GM12878 (cell line): Measurements from ENCODE around the gene TMC4. TPM values are rescaled to one million over a fixed set of nuclear protein-coding genes. Genes with fewer than 3 reads are reported as not detected.

ENCODE experiments used
- ATAC-seq: fragments of 200-7000 bp; cut with Tn5 transposase; 3 replicates; pipeline ENCODE4 v1.9.1; 2020; ENCODE audit warnings: mild to moderate bottlenecking, moderate library complexity
- BruUV-seq: library from RNA; stranded (reverse); fragments of 400-500 nt; replicated peaks from 2 replicates; lab custom pipeline; 2021; lab: Mats Ljungman, UMichigan
- CTCF ChIA-PET: fragments of 300-600 bp; sonication (Branson Sonifier 250); formaldehyde crosslinking; extraction: SDS; loops from one replicate; lab custom pipeline; 2021; ENCODE audit warnings: inconsistent platforms; lab: Yijun Ruan, JAX
- POLR2A ChIA-PET: fragments of 350-600 bp; formaldehyde crosslinking; extraction: SDS; loops from one replicate; lab custom pipeline; 2021; ENCODE audit warnings: inconsistent platforms; lab: Charles Lee
- RAD21 ChIA-PET: fragments of 300-600 bp; sonication (Branson Sonifier 250); formaldehyde crosslinking; loops from one replicate; lab custom pipeline; 2023; ENCODE audit warnings: antibody characterized with exemption; ENCODE audit not compliant: unreplicated experiment; lab: Charles Lee
- SMC1A ChIA-PET: fragments of 300-600 bp; sonication (Branson Sonifier 250); formaldehyde crosslinking; loops from one replicate; lab custom pipeline; 2023; ENCODE audit not compliant: unreplicated experiment, uncharacterized antibody; lab: Charles Lee
- DNase-seq: peaks from one replicate; pipeline ENCODE4 v3.0.0-alpha.2; 2011; ENCODE audit warnings: low read depth, low spot score
- FAIRE-seq: peaks from 3 replicates; lab custom pipeline; 2011; peaks lifted over from hg19 to GRCh38; lab: Jason Lieb, UNC
- H2AFZ ChIP-seq: 2 replicates; pipeline ENCODE4 v1.6.0; 2011; ENCODE audit warnings: low read depth, low read length, control low read depth; ENCODE audit not compliant: control insufficient read depth
- H3K27ac ChIP-seq: 2 replicates; pipeline ENCODE4 v1.5.1; 2011; ENCODE audit warnings: control low read depth; ENCODE audit not compliant: control insufficient read depth, insufficient read depth
- H3K27me3 ChIP-seq, 2 experiments: replicated peaks in 1 of 2; 2 replicates each; pipeline versions ENCODE4 v1.6.0 to v1.6.1; 2011; ENCODE audit warnings: low read length in 1 of 2; ENCODE audit not compliant: control insufficient read depth in 2 of 2, insufficient read depth in 2 of 2
- H3K36me3 ChIP-seq, 2 experiments: 2 replicates each; pipeline ENCODE4 v1.5.1; 2011; ENCODE audit warnings: low read length in 1 of 2; ENCODE audit not compliant: control insufficient read depth in 2 of 2, insufficient read depth in 2 of 2
- H3K4me1 ChIP-seq: 2 replicates; pipeline ENCODE4 v1.6.1; 2011; ENCODE audit warnings: mild to moderate bottlenecking, low read length, moderate library complexity, mixed read lengths; ENCODE audit not compliant: control insufficient read depth, insufficient read depth
- H3K4me2 ChIP-seq: 2 replicates; pipeline ENCODE4 v1.6.0; 2011; ENCODE audit warnings: control low read depth; ENCODE audit not compliant: control insufficient read depth, insufficient read depth
- H3K4me3 ChIP-seq: fragments of 200-600 bp; sonication (generic); 2 replicates; pipeline ENCODE4 v1.5.1; 2016
- H3K79me2 ChIP-seq: 2 replicates; pipeline ENCODE4 v1.6.0; 2011; ENCODE audit warnings: low read length; ENCODE audit not compliant: control insufficient read depth, insufficient read depth
- H3K9ac ChIP-seq: 2 replicates; pipeline ENCODE4 v1.8.0; 2011; ENCODE audit warnings: low read length, control low read depth, mixed read lengths; ENCODE audit not compliant: control insufficient read depth, insufficient read depth
- H3K9me3 ChIP-seq: replicated peaks from 3 replicates; pipeline ENCODE4 v1.5.1; 2011; ENCODE audit warnings: mild to moderate bottlenecking, low read length; ENCODE audit not compliant: control insufficient read depth, insufficient read depth
- H4K20me1 ChIP-seq: 2 replicates; pipeline ENCODE4 v1.6.0; 2011; ENCODE audit not compliant: control insufficient read depth, insufficient read depth
- HDGF ChIP-seq: fragments of 450-650 bp; IDR thresholded peaks from 2 replicates; pipeline ENCODE4 v1.6.1; 2016; ENCODE audit warnings: antibody characterized with exemption
- NR2C2 ChIP-seq: IDR thresholded peaks from 2 replicates; pipeline ENCODE4 v1.6.1; 2011; ENCODE audit warnings: borderline replicate concordance, low read depth; ENCODE audit not compliant: control insufficient read depth, insufficient read length
- SP1 ChIP-seq: IDR thresholded peaks from one replicate; pipeline ENCODE4 v1.6.1; 2011; ENCODE audit warnings: low read depth, low read length
- WGBS: methylation state at CpG from one replicate; pipeline ENCODE4 v1.1.6; 2016; ENCODE audit warnings: low lambda C conversion rate; ENCODE audit not compliant: insufficient replicate concordance, insufficient coverage; ENCODE audit errors: missing lambda C conversion rate; 5-methylcytosine and 5-hydroxymethylcytosine counted together
- in situ Hi-C: fragments of 300-500 bp; cut with MboI; formaldehyde crosslinking; loops from 9 replicates; pipeline ENCODE4 v1.14.3; 2018; ENCODE audit warnings: mixed read lengths
- intact Hi-C: fragments of 100-400 bp; cut with micrococcal nuclease; formaldehyde crosslinking; loops from one replicate; pipeline ENCODE4 v1.14.2; 2022; ENCODE audit not compliant: unreplicated experiment
- polyA plus RNA-seq, 11 experiments: library from polyadenylated mRNA; depleted of rRNA in 4 of 11; unstranded in 6 of 11; stranded (reverse) in 5 of 11; fragments of >200 nt; fragmentation: Nextera tagmentation in 4 of 11; fragmentation: Illumina TruSeq in 1 of 11; extraction: Ambion mirVana in 4 of 11; extraction: Trizol in 1 of 11; gene quantifications; 1 replicate in 1 of 11; 2 replicates in 10 of 11; pipeline versions ENCODE4 v1.2.1 to v1.2.3, GENCODE V29; 2011 to 2016; ENCODE audit warnings: inconsistent platforms in 2 of 11, missing spikeins in 2 of 11, low read depth in 1 of 11
- total RNA-seq, 4 experiments: library from RNA; depleted of rRNA in 3 of 4; stranded (reverse); fragments of >200 nt in 3 of 4; fragmentation: Illumina TruSeq in 1 of 4; extraction: Trizol in 1 of 4; gene quantifications; 2 replicates each; pipeline versions ENCODE4 v1.2.1 to v1.2.3, GENCODE V29; 2013 to 2021
- TF ChIP-seq, protein P1 (sequence below): fragments of 450-650 bp; formaldehyde crosslinking; IDR thresholded peaks from 2 replicates; pipeline ENCODE4 v1.5.0; 2022; ENCODE audit warnings: mild to moderate bottlenecking, missing genetic modification characterization

TMC4 gene
- total and polyA plus RNA-seq, 10 of the 15 experiments (the other 5 are each of a cell fraction or from before 2014, with no cell fraction given) = 0.33 to 0.83 (median 0.74) TPM; not detected in 7

DNA sequence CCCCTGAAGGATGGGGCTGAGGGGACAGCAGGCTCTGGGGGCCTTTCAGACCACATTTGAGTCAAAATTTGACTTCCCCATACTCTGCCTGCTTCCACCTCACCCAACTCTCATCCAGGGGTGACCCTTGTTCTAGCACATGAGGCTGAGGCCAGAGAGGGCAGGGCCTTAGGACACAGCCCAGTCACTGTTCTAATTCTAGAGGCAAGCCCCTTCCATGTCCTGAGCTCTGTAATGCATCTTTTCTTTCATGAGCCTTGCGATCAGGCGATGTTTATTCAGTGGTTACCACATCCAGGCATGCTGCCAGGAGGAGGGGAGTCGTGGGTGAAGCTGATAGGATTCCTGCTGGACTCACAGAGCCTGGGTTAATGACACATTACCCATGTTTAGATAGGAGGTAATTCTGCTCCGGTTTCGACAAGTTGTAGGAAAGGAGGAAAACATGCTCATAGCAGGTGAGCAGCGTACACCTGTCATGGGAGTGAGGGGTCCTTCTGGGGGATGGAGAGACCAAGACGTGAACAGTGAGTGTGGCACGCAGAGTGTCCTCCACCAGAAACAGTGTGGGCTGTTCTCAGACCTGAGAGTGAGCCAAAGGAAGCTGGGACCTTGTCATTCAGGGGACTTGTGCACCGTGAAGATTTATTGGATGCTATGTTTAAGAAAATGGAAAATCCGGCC lies 37.0 kb upstream of the TMC4 start:
- FAIRE-seq = no peak
- H3K4me2 ChIP-seq = peak overlapping the region; percentile 58; the same call in 1 of the 2 replicates

More for the DNA sequence above, 37.0 kb upstream of the TMC4 start:
- Histone ChIP-seq H4K20me1 (peaks cover 12% of the 10 kb centered on the region), H3K79me2 (peaks cover 18% of the 10 kb centered on the region), H2AFZ (no peak overlapping the region), H3K4me3 (no peak overlapping the region), H3K36me3 (peaks cover 13 to 20% of the 10 kb centered on the region in 2 experiments), H3K9me3 (no peaks in the 10 kb centered on the region), H3K27me3 (no peaks in the 10 kb centered on the region), H3K4me1 (peaks cover 55% of the 10 kb centered on the region), H3K9ac (no peak overlapping the region), H3K27ac (peak overlapping the region; percentile 16; the same call in 1 of the 2 replicates)
- ATAC-seq (peak; percentile 21), DNase-seq (no peak)
- in situ Hi-C loops (no loop called here), intact Hi-C loops (no loop called here)
- TF ChIP-seq HDGF (no peak), SP1 (no peak), NR2C2 (no peak)
- TF ChIP-seq, protein P1, sequence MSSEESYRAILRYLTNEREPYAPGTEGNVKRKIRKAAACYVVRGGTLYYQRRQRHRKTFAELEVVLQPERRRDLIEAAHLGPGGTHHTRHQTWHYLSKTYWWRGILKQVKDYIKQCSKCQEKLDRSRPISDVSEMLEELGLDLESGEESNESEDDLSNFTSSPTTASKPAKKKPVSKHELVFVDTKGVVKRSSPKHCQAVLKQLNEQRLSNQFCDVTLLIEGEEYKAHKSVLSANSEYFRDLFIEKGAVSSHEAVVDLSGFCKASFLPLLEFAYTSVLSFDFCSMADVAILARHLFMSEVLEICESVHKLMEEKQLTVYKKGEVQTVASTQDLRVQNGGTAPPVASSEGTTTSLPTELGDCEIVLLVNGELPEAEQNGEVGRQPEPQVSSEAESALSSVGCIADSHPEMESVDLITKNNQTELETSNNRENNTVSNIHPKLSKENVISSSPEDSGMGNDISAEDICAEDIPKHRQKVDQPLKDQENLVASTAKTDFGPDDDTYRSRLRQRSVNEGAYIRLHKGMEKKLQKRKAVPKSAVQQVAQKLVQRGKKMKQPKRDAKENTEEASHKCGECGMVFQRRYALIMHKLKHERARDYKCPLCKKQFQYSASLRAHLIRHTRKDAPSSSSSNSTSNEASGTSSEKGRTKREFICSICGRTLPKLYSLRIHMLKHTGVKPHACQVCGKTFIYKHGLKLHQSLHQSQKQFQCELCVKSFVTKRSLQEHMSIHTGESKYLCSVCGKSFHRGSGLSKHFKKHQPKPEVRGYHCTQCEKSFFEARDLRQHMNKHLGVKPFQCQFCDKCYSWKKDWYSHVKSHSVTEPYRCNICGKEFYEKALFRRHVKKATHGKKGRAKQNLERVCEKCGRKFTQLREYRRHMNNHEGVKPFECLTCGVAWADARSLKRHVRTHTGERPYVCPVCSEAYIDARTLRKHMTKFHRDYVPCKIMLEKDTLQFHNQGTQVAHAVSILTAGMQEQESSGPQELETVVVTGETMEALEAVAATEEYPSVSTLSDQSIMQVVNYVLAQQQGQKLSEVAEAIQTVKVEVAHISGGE (CRISPR knock-in tag) = no peak
- RAD21 ChIA-PET = no interaction called here
- SMC1A ChIA-PET = interaction anchor here (1.2 kb wide), 1 partner anchor 10 kb away, joined by 3 read pairs; no protein-coding TSS in a partner anchor
- WGBS = 67% methylated on average over 10 of the region's 10 CpGs
- POLR2A ChIA-PET = interaction anchor here (1.5 kb wide), 1 partner anchor 18 kb away, joined by 3 read pairs; the partner anchor contains the start of gene TSEN34
- CTCF ChIA-PET = no interaction called here
- no TSS peak for BruUV-seq
